Measurements from ENCODE around the gene NQO1. TPM values are rescaled to one million over a fixed set of nuclear protein-coding genes. Genes with fewer than 3 reads are reported as not detected.
"Not testable (repeated sequence)": the region's sequence is repeated elsewhere in the genome, so short reads cannot be mapped to it uniquely, and the experiment has no call there.

The NQO1 gene
- total RNA-seq, 1 donor from 2014 or later: 9.8 TPM

GRCh38 chr16:69729030-69729429 is 2.7 kb upstream of the NQO1 start:
- intact Hi-C loops (cut with micrococcal nuclease); H3K27ac Mint-ChIP-seq: not testable (repeated sequence)

DNA sequence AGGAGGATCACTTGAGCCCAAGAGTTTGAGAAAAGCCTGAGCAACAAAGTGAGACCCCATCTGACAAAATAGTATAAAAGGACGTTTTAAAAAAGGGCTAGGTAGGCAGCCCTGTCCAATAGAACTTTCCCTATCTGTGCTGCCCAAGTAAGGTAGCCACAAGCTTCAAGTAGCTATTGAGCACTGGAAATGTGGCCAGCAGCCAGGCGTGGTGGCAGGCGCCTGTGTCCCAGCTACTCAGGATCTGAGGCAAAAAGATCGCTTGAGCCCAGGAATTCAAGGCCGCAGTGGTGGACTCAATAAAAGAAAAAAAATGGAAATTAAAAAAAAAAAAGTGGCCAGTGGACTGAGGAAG is 1.5 kb upstream of the NQO1 start:
- H3K27ac Mint-ChIP-seq: no peak overlapping the region
- no peaks in the 10 kb centered on the region for H3K9me3 Mint-ChIP-seq
- peaks cover 42% of the 10 kb centered on the region for H3K4me1 Mint-ChIP-seq (ENCODE audit: low read depth)
- intact Hi-C loops (cut with micrococcal nuclease): loop anchor here (2.0 kb wide), 1 partner anchor 35 kb away; the partner anchor contains the start of gene WWP2
- peak overlapping the region; percentile 98 for H3K4me3 Mint-ChIP-seq
- DNase-seq (ENCODE audit: low spot score): no peak
- H3K36me3 Mint-ChIP-seq (ENCODE audit: low read depth): peaks cover 5% of the 10 kb centered on the region
- no peaks in the 10 kb centered on the region for H3K27me3 Mint-ChIP-seq (ENCODE audit: insufficient read depth)

More at GRCh38 chr16:69729030-69729429, 2.7 kb upstream of the NQO1 start:
- H3K36me3 Mint-ChIP-seq (ENCODE audit: low read depth); DNase-seq (ENCODE audit: low spot score); H3K9me3 Mint-ChIP-seq; H3K27me3 Mint-ChIP-seq (ENCODE audit: insufficient read depth); H3K4me3 Mint-ChIP-seq: not testable (repeated sequence)
- H3K4me1 Mint-ChIP-seq (ENCODE audit: low read depth): peaks cover 36% of the 10 kb centered on the region

DNA sequence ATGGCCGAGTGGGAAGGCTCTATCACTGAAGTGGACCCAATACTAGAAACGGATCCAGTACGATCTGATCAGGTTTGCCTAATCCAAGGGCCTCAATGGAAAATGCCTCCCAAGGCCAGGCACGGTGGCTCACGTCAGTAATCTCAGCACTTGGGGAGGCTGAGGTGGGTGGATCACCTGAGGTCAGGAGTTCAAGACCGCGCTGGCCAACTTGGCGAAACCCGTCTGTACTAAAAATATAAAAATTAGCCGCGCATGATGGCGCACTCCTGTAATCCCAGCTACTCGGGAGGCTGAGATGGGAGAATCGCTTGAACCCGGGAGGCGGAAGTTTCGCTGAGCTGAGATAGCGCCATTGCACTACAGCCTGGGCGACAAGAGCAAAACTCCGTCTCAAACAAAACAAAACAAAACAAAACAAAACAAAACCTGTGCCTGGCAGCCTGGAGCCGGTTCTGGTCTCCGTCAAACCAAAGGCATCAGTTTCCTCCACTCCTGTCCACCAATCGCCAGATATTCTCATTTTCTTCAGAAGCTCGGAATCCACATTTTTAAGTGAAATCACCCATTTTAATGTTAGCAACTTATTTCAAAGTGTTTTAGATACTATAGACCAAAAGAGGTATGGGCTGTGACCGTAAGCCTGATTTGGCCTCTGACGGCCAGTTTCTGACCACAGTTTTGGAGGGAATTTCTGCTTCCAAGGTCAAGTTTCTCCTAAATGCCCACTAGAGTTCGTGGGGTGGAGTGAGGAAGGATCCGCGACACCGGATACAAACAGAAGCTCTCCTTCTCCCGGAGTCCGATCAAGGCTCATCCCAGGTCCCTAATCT is 664 bp downstream of the NQO1 start:
- peaks cover 42% of the 10 kb centered on the region for H3K4me1 Mint-ChIP-seq (ENCODE audit: low read depth)
- peak overlapping the region; percentile 98 for H3K27ac Mint-ChIP-seq
- H3K27me3 Mint-ChIP-seq (ENCODE audit: insufficient read depth): no peaks in the 10 kb centered on the region
- no peaks in the 10 kb centered on the region for H3K9me3 Mint-ChIP-seq
- no peak for DNase-seq (ENCODE audit: low spot score)
- H3K36me3 Mint-ChIP-seq (ENCODE audit: low read depth): peaks cover 5% of the 10 kb centered on the region
- intact Hi-C loops (cut with micrococcal nuclease): loop anchor here (1.0 to 2.0 kb wide), 5 partner anchors 16 to 386 kb away; partner anchors contain the start of genes COG8, NIP7, NOB1 and WWP2
- peak overlapping the region; percentile 98 for H3K4me3 Mint-ChIP-seq

- Mint-ChIP-seq H3K27ac (no peak overlapping the region), H3K27me3 (ENCODE audit: insufficient read depth) (no peaks in the 10 kb centered on the region), H3K4me1 (ENCODE audit: low read depth) (peaks cover 42% of the 10 kb centered on the region), H3K36me3 (ENCODE audit: low read depth) (peaks cover 5% of the 10 kb centered on the region), H3K9me3 (no peaks in the 10 kb centered on the region), H3K4me3 (peak overlapping the region; percentile 98)
- intact Hi-C loops (cut with micrococcal nuclease): no loop called here
- DNase-seq (ENCODE audit: low spot score): no peak
Observed at GRCh38 chr16:69724981-69725479, 1.3 kb downstream of the NQO1 start.

GRCh38 chr16:69724414-69724873 is 1.9 kb downstream of the NQO1 start:
- H3K27ac Mint-ChIP-seq: no peak overlapping the region
- intact Hi-C loops (cut with micrococcal nuclease): no loop called here
- H3K27me3 Mint-ChIP-seq (ENCODE audit: insufficient read depth): no peaks in the 10 kb centered on the region
- no peaks in the 10 kb centered on the region for H3K9me3 Mint-ChIP-seq
- peaks cover 42% of the 10 kb centered on the region for H3K4me1 Mint-ChIP-seq (ENCODE audit: low read depth)
- H3K4me3 Mint-ChIP-seq: peak overlapping the region; percentile 11
- peaks cover 3% of the 10 kb centered on the region for H3K36me3 Mint-ChIP-seq (ENCODE audit: low read depth)
- no peak for DNase-seq (ENCODE audit: low spot score)

- DNase-seq (ENCODE audit: low spot score): no peak
- H3K27ac Mint-ChIP-seq: peak overlapping the region; percentile 40
- H3K36me3 Mint-ChIP-seq (ENCODE audit: low read depth): peaks cover 16% of the 10 kb centered on the region
- no peaks in the 10 kb centered on the region for H3K9me3 Mint-ChIP-seq
- no peak overlapping the region for H3K4me3 Mint-ChIP-seq
- H3K27me3 Mint-ChIP-seq (ENCODE audit: insufficient read depth): no peaks in the 10 kb centered on the region
- intact Hi-C loops (cut with micrococcal nuclease): no loop called here
- peaks cover 26% of the 10 kb centered on the region for H3K4me1 Mint-ChIP-seq (ENCODE audit: low read depth)
Observed at GRCh38 chr16:69721441-69721957, 4.9 kb downstream of the NQO1 start.

- no peak overlapping the region for H3K27ac Mint-ChIP-seq
- H3K9me3 Mint-ChIP-seq: no peaks in the 10 kb centered on the region
- H3K27me3 Mint-ChIP-seq (ENCODE audit: insufficient read depth): no peaks in the 10 kb centered on the region
- H3K4me3 Mint-ChIP-seq: no peak overlapping the region
- DNase-seq (ENCODE audit: low spot score): no peak
- peaks cover 16% of the 10 kb centered on the region for H3K36me3 Mint-ChIP-seq (ENCODE audit: low read depth)
- peaks cover 20% of the 10 kb centered on the region for H3K4me1 Mint-ChIP-seq (ENCODE audit: low read depth)
- intact Hi-C loops (cut with micrococcal nuclease): no loop called here
Observed at GRCh38 chr16:69720822-69721430, 5.4 kb downstream of the NQO1 start.

DNA sequence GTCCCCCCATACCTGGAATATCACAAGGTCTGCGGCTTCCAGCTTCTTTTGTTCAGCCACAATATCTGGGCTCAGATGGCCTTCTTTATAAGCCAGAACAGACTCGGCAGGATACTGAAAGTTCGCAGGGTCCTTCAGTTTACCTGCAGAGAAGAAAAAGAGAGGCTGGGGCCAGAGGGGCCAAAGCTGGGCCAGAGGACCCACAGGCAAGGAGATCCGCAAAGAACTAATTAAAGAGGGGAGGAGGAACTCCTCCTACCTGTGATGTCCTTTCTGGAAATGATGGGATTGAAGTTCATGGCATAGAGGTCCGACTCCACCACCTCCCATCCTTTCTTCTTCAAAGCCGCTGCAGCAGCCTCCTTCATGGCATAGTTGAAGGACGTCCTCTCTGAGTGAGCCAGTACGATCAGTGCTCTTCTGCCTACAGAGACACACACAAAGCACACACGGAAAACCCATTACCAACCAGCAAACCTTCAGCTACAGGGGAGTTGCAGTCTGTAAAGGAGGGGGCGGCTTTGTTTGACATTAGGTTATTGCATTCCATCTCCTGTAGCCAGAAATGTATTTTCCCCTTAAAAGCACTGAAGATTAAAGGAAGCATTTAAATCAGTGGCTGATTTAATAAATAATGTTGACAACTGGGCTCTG is 8.1 kb downstream of the NQO1 start:
- Mint-ChIP-seq H3K36me3 (ENCODE audit: low read depth) (peaks cover 16% of the 10 kb centered on the region), H3K4me3 (no peak overlapping the region), H3K9me3 (no peaks in the 10 kb centered on the region), H3K27ac (no peak overlapping the region), H3K27me3 (ENCODE audit: insufficient read depth) (no peaks in the 10 kb centered on the region), H3K4me1 (ENCODE audit: low read depth) (peaks cover 3% of the 10 kb centered on the region)
- intact Hi-C loops (cut with micrococcal nuclease): no loop called here
- no peak for DNase-seq (ENCODE audit: low spot score)

GRCh38 chr16:69717066-69717465 is 9.3 kb downstream of the NQO1 start:
- Mint-ChIP-seq H3K4me1 (ENCODE audit: low read depth) (no peaks in the 10 kb centered on the region), H3K27me3 (ENCODE audit: insufficient read depth) (no peaks in the 10 kb centered on the region), H3K9me3 (no peaks in the 10 kb centered on the region), H3K36me3 (ENCODE audit: low read depth) (peaks cover 17% of the 10 kb centered on the region), H3K4me3 (no peak overlapping the region), H3K27ac (no peak overlapping the region)
- intact Hi-C loops (cut with micrococcal nuclease): no loop called here
- DNase-seq (ENCODE audit: low spot score): no peak

DNA sequence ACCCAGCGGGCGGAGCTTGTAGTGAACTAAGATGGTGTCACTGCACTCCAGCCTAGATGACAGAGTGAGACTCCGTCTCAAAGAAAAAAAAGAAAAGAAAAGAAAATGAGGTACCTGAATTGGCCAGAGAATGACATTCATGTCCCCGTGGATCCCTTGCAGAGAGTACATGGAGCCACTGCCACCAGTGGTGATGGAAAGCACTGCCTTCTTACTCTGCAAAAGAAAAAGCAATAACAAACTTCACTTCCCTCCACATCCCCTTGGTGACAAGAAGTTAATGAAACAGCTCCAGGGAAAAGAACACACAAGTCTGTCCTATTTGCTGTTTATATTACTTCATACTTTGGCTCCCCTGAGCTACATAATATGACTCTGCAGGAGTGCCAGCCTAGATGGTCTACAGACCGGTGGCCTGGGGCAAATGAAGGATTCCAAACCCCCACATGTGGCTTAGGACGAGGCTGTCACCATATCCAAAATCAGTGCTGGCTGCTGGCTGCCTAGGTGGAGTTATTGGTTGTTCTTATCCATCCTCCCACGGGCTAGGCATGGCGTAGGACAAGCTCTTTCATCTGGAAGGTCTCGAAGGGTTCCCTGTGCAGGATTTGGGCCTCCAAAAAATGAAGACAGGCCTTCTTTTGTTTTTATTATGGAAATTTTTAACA is 13.3 kb downstream of the NQO1 start:
- Mint-ChIP-seq H3K4me3 (no peak overlapping the region), H3K36me3 (ENCODE audit: low read depth) (peaks cover 14% of the 10 kb centered on the region), H3K27me3 (ENCODE audit: insufficient read depth) (no peaks in the 10 kb centered on the region), H3K9me3 (no peaks in the 10 kb centered on the region), H3K4me1 (ENCODE audit: low read depth) (peaks cover 7% of the 10 kb centered on the region), H3K27ac (no peak overlapping the region)
- intact Hi-C loops (cut with micrococcal nuclease): no loop called here
- no peak for DNase-seq (ENCODE audit: low spot score)

- intact Hi-C loops (cut with micrococcal nuclease): no loop called here
- Mint-ChIP-seq H3K4me1 (ENCODE audit: low read depth) (peaks cover 7% of the 10 kb centered on the region), H3K36me3 (ENCODE audit: low read depth) (peaks cover 12% of the 10 kb centered on the region), H3K9me3 (no peaks in the 10 kb centered on the region), H3K4me3 (no peak overlapping the region), H3K27ac (no peak overlapping the region), H3K27me3 (ENCODE audit: insufficient read depth) (no peaks in the 10 kb centered on the region)
- DNase-seq (ENCODE audit: low spot score): no peak
Observed at GRCh38 chr16:69712277-69712676, 14.1 kb downstream of the NQO1 start.

GRCh38 chr16:69711115-69711740 is 15.1 kb downstream of the NQO1 start:
- no peak for DNase-seq (ENCODE audit: low spot score)
- Mint-ChIP-seq H3K36me3 (ENCODE audit: low read depth) (peaks cover 7% of the 10 kb centered on the region), H3K4me1 (ENCODE audit: low read depth) (peaks cover 7% of the 10 kb centered on the region), H3K4me3 (no peak overlapping the region), H3K27ac (no peak overlapping the region), H3K9me3 (no peaks in the 10 kb centered on the region), H3K27me3 (ENCODE audit: insufficient read depth) (no peaks in the 10 kb centered on the region)
- intact Hi-C loops (cut with micrococcal nuclease): no loop called here
